ENCODE data around the gene COL27A1.

The COL27A1 gene

DNA sequence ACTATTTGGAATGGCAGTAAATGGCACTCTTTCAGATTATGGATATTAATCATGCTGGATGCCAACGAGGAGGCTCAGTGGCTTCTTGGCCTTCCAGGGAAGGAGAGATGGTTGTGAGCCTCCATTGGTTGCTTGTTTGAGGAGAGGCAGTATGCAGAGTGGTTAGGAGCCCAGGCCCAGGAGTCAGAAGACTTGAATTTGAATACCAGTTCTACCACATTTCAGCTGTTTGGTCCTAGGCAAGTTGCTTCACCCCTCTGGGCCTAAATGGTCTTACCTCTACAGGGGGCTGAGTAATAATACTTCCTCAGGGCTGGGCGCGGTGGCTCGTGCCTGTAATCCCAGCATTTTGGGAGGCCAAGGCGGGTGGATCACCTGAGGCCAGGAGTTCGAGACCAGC, 52.5 kb downstream of the COL27A1 start:
- no peak for DNase-seq

DNA sequence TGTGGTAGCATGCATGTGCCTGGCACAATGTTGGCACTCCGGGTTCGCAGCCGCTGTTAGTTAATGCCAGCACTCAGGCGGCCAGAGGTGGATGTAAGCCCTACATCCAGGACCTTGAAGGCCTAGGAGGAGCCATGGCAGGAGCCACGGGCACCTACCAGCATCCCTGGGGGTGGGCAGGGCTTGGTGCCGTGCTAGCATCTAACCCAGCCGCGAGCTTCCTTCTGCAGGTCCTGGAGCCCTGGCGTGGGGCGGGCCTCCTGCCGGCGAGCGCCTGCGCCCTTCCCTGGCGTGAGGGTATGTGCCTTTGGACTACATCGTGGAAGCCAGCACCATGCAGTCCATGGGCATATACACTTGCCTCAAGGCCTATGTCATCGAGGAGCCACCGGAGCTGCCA, 53.8 kb downstream of the COL27A1 start:
- no peak for DNase-seq

DNA sequence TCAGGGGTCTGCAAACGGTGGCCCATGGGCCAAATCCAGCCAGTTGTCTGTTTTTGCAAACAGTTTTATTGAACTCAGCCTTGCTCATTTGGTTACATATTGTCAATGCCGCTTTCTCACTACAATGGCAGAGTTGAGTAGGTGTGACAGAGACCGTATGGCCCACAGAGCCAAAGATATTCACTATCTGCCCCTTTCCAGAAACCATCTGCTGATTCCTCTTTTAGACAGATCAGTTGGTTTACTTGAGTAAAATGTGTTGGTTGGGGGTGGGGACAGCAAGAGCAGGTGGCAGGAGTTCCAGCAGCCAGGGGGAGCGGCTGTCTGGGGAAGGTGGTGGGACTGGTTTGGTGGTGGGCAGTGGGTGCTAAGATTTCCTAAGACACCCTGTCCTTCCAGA, 54.8 kb downstream of the COL27A1 start:
- no peak for DNase-seq

DNA sequence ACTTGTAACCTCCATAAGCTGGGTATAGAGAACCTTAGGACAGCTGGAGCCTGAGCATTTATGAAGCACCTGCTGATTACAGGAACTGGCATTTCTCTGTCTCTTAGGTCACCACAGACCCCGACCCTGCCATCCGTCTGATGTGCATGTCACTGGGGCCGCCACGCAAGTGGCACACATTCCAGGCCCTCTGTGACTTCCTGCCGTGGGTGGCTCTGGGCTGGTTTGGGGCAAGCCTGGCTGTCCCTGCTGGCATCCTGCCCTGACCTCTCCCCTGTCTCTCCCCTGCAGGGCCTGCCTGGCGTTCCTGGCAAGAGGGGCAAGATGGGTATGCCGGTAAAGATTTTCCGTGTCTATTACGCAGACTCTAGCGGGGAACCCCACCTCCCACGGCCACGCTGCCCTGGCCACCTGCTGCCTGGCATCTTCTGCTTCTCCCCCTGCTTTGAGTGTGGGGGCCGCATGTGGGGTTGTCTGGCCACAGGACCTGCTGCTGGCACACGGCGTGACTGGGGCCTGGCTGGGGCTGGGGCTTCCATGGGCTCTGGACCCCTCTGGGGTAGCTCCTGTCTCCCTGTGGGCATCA, 55.4 kb downstream of the COL27A1 start:
- DNase-seq, result no peak

DNA sequence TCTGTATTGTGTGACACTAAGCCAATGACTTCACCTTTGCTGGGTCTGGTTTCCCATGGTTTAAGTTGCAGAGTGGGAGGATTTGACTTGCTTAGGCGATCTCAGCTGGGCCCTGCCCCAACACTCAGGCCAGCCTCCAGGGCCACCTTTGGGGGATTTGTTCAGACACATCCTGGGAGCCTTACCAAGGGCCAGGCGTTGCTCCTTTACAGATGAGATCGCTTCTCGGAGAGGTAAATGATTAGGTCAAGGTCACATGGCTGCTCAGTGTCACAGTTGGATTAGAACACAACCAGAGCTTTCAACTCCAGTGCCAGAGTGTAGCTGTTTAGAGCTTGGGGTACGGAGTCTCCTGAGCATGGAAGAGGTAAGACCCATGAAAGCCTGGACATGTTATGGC, 57.5 kb downstream of the COL27A1 start:
- no peak for DNase-seq

DNA sequence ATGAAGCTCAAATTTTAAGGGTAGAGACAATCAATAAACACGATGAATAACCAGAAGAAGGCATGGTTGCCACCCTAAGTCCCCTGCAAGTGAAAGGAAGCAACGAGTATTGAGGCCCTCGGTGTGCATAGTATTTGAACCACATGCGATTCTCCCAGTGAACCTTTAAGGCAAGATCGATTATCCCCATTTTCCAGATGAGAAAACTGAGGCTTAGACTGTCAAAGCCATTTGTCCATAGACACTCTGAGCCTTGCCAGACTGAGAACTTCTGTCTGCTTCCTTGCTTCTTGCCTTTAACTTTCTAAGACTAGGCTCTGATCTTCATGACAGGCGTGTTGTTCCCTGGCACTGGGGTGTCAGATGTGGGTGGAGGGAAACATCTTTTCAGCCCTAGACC, 58.2 kb downstream of the COL27A1 start:
- DNase-seq, result no peak

DNA sequence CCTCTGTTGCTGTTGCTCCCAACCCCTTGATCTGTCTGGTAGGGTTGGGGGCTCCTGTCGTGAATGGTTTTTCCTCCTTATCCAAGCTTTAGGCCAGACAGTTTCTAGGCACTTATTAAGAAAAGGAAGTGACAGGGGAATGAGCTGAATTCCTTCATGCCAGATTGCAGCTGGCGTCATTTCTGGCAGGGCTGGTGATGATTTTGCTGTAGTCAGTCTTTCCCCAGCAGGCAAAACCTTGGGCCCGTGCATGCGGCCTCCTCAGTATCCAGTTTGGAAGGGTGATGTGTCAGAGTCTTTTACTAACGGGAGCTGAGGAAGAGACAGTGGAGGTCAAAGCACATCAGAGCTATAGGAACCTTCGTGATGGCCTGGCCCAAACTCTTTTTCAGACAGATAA, 58.8 kb downstream of the COL27A1 start:
- DNase-seq, result peak; percentile 45

DNA sequence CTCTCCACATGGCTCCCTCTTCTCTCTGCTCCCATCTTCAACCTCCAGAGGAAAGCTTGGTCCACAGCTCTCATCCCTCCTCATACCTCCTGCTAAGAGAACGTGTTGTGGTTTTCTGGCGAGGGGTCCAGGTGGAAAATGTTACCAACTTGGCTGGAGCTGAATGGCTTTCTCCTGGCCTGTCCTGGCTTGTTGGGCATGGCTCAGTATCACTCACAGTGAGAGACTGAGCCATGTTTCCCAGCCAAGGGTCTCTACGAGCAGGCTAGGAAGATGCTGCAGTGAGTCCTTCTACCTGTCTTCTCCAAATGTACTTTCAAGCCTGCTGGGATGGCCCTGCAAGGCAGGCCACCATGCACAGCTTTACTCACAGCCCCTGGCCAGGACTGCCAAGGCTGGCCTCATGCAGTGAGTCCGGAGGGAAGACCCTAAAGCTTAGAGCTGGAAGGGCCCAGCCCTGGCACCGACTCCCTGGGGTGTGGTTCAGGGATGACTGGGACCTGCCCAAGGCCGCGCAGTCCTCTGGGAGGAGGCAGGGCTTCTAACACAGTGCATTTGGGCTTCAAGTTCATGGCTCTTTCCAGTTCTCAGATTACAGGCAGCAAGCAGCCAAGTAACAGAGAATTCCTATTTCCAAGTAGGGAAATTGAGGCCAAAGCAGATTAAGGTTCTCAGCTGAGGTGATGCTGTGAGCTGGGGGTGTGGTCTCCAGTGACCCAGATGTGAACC, 59.5 kb downstream of the COL27A1 start:
- DNase-seq, result no peak

DNA sequence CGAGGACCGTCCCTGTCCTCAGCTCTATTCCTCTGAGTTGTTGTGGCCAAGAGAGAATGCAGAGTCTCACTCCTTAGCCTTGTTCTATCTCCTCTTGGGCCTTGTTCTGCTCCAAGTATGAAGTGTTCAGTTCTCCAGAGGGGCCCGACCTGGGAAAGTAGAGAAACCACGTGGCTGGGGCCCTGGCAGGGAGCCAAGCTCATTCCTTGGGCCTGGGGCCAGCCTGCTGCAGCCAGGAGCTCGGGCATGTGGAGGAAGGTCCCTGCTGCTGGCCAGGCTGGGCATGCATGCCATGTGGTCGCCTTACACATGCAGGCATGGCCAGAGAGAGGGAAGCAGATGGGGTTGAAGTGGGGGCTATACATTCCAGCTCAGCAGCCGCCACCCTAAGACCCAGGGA, 60.7 kb downstream of the COL27A1 start:
- peak; percentile 85 for DNase-seq

DNA sequence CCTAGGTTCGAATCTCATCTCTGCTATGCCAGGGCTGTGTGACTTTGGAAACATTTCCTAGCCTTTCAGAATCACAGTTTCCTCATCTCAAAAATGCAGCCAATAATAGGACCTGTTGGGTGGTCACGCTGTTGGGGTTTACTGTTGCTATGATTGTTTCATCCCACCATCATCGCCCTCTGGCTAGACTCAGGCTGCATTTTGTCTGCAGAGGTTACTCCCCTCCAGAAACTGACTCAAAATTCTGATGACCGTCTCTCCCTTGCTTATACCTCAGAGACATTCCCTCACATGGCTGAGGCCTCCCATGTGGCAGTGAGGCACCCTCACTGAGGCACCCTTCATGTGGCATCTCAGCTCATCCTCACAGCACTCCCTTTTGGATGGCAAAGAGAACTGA, 61.6 kb downstream of the COL27A1 start:
- DNase-seq, result no peak

DNA sequence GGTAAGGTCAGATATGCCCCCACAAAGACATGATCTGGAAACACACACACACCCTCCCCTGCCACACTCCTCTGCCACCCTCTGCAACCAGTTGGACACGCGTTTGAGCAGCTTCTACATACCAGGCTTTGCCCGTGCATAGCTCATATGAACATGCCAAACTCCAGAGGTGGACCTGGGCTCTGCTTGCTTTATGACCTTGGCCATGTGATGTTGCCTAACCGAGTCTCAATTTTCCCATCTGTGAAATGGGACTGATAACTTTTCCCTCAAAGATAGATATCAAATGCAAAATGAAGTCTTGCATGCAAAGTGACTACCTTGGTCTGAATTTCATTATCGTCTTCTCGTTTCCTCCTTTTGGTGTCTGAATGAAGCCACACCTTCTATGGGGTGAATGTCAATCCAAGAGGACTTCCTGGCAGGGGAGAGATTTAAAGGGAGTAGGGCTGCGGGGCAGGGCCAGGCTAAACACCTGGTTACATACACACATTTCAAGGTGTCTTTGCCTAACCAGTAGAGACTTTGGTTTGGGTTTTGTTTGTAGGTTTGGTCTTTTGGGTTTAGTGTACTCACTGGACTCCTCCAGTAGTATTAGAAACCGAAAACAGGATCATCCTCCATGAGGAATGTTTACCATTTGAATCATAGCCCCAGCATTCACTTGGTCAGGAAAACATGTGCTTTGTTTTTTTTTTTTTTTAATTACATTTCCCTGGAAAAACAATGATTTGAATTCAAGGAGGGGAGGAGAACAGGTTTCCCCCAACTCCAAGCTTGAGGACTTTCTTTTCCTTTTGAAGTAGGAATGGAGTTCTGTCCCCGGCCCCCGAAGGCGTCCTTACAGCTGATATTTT, 63.2 kb downstream of the COL27A1 start:
- no peak for DNase-seq

DNA sequence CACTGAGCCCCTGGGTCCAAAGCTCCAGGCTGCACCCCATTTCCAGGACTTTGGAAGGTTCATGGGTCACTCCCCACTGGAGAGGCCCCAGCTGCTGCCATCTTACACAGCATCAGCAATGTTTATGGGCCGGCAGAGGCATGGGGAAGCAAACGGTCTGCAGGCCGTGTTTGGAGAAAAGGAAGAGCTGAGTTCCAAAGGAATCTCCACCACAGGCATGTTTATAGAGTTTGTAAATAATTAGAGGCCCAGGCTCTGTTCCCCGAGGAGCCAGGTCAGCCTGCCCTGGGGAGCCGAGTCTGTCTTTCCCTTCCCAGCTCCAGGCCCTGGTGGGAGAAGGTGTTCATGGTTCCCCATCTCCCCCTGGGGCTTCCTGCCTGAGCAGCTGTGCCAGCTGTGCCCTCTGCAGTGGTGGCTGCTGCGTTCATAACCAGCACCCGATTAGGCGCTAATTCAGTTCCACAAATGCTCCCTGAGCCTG, 64.8 kb downstream of the COL27A1 start:
- DNase-seq, result no peak

DNA sequence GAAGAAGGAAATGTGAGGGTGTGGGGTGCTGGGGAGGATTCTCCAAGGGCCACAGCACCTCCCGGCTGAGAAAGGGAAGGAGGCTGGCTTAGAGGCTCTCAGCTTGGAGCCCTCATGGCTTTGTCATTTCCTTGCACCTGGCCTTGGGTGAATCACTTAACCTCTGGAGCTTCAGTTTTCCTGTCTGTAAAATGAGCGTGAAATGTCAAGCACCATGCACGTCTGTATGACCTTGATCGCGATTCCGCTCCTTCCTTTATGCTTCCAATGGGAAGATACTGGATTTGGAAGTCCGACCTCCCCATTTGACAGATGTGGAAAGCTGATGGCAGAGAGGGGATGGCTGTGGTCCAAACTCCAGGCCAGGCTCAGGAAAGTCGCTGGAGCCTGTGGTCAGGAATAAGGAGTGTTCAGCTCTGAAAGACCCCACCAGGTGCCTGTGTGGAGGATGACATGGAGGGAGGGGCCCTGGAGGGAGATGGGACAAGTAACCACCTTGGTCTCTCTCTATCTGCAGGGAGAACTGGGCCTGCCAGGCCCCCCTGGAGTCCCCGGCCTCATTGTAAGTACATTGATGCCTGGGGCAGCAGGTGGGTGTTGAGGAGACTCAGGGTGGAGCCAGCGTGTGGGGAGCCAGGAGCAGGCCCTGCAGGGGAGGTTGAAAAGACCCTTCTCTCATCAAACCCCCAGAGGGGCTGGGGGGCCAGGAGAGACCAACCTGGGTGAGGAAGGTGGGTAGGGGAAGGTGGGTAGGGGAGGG, 66.5 kb downstream of the COL27A1 start:
- no peak for DNase-seq

DNA sequence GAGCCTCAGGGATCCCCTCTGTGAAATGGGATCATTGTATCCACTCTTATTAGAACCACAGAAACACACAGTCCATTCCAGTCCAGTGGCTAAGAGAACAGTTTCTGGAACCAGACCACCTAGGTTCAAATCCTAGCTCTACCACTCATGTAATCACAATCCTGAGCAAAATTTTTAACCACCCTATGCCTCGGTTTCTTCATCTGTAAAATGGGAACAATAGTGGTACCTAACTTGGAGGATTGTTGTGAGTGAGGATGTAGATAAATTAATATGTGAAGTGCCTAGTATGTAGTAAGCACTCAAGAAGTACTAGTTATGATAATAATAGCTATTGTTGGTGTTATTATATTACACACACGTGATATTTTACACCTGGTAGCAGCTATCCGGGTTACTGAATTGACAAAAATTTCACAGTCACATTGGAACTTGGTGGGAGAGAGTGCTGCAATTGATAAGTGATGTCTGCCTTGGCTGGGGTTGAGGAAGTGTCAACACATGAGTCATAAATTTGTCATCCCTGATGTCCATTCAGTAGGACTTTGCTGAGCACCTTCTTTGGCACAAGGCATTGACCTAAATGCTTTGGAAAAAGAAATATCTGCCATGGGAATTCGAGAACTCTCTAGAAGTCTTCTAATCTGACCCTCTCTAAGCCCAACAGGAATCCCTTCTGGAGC, 68.4 kb downstream of the COL27A1 start:
- DNase-seq, result no peak

DNA sequence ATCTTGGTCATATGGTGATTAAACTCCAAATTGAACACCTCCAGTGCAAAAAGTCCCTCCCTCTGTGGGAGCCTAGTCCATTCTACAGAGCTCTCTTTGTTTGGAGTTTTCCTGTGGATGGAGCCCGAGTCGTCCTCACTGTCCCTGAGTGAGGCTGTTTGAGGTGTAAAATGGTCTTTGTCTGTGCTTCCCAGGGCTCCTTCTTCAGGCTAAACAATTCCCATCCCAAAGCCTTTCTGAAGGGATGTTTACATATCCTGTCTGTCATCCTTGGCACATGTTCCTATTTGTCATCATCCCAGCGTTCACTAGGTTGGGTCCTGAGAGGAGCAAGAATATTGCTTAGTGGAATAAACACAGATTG, 68.9 kb downstream of the COL27A1 start:
- no peak for DNase-seq

DNA sequence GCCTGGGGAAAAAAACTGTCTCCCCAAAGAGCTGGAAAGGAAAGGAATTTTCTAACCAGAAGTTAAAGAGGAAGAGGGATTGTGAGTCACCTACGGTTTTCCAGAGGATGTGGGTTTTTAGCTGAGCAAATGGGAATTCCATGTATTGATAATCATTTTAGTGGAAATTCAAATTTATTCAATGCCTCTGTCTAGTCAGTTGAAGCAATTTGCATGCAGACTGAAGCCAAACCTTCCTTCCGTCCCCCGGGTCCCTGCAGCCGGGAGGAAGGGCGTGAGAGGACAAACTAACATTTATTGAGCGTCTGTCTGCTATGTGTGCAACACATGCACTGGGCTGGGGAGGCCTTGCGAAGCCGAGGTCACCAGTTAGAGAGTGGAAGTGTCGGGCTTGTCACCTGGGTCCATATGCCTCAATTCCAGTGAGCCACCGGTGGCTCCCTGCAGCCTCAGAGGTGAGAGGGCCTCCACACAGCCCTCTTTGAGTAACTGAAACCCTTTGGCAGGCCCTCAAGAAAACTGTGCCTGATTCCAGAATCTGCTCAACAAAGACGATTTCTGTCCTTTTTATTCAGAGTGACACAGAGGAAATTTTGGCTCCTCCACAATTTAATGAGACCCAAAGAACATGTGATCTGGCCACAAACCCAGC, 70.3 kb downstream of the COL27A1 start:
- DNase-seq, result no peak

DNA sequence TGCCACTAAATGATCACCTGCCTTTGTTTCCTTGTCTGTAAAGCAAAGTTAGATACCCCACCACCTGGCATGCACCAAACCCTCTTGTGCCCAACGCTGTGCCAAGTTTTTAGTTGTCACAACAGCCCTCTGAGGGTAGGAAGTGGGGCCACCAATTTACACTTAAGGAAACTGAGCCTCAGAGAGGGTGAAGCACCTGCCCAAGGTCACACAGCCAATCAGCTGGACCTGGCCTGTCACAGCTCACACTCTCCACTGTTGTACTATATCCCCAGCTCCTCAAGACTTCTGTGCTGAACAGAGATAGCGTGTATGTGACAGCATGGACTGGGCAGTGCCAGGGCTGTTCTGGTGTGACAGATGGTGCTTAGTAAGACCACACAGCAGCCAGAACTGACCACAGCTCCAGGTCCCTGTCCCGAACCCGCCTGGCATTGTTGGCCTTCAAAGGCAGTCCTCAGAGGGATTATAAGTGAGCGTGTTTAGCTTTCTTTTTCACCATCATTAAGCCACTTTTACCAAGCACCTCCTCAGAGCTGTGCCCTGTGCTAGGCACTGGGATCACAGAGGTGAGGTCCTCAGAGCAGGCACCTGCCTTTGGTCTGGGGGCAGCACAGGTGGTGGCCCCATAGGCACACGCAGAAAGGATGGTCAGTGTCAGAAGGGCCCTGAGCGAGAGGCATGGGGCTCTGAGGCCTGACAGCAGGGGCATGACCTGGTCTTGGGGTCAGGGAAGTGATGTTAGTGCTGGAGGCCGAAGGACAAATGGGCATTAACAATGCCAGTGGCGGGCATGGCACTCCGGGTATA, 71.1 kb downstream of the COL27A1 start:
- DNase-seq, result no peak

DNA sequence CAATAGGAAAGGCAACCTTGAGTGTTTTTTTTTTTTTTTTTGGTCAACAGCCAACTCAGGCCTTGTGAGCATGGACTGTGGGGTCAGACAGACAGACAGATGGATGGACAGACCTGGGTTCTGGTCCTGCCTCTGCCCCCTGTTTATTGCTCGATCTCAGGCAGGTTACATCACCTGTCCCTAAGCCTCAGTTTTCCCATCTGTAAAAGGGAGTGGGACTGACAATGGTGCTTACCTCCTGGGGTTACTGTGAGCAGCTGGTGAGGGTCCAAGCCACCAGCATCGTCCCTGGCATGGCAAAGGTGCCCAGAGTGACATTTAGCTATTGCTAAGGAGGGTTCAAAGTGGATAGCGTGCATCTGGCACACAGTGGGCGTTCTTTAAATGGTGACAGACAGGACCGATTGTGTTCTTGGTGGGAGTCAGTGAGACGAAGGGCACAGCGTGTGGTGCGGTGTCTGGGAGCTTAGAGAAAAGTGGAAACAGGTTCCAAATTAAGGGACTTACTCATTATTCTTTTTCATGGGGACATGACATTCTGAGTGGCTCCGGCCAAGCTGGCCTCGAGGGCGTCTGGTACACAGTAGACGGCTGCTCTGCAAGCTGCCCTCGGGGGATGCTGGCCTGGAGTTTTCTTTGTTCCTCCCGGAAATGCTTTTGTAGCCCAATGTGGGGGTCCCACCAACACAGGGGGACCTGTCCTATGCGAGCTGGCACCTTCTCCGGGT, 72.1 kb downstream of the COL27A1 start:
- no peak for DNase-seq

DNA sequence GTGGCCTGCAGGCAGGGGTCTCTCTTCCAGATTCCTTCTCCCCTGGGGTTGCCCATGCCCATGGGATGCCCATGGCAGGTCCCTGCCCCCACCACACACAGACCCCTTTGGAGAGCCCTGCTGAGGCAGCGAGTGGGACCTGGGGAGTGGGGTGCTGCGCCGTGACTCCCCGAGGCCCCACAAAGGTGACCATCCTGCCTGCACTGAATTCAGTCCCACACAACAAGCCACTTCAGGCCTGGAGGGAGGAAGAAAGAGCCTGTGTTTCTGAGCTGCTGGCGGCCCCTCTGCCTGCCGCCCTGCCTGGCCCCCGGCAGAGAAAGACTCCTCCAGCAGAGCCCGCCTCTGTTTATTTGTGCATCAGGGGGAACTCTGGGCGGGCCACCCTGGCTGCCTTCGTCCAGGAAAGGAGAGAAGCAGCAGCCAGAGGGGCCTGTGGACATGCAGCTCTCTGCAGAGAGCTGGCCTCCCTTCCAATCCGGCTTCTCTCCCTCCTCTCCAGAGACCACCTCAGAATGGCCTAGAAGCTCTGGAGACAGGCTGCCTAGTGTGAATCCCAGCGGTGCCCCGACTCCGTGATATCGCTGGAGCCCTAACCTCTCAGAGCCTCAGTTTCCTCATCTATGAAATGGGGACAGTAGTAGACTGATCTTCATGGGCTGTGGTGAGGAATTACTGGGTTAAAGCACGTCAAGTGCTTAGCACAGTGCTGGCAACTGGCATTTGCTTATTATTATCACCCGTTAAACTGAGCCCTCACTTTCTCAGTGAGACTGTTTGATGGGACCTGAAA, 72.9 kb downstream of the COL27A1 start:
- DNase-seq, result no peak

DNA sequence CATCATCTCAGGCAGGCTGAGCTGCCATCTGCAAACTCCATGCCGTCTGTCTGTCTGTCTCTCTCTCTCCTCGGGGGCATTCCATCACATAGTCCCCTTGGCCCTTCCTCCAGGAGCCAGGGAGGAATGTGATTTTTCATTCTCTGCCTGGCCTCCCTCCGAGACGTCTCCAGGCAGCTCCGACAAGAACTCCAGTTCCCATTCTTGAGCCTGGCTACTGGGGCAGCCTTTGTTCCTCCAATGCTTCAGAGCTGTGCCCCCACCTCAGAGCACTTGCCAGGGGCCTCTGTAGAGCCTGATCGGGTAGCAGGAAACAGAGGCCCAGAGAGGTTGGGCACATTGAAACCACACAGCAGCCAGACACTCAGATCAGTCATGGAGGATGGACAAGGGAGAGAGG, 74.0 kb downstream of the COL27A1 start:
- no peak for DNase-seq
